ENCODE results near the gene FUBP1.

FUBP1 gene

GRCh38 chr1:78006521-78006920, 27.6 kb upstream of the FUBP1 start:
- no peak for TF ChIP-seq CTCF (IDR thresholded peaks at IDR 0.05)

GRCh38 chr1:78005755-78006154, 26.9 kb upstream of the FUBP1 start:
- TF ChIP-seq CTCF (IDR thresholded peaks at IDR 0.05): no peak

- no peak for TF ChIP-seq CTCF (IDR thresholded peaks at IDR 0.05)
Measured at GRCh38 chr1:78005448-78005722, 26.5 kb upstream of the FUBP1 start.

- no peak for TF ChIP-seq CTCF (IDR thresholded peaks at IDR 0.05)
Measured at GRCh38 chr1:78004719-78005447, 26.0 kb upstream of the FUBP1 start, which contains the start of gene DNAJB4. TSS of gene DNAJB4 (plus strand) at chr1:78004939. CDS start at chr1:78005111, 172 bp downstream.

- no peak for TF ChIP-seq CTCF (IDR thresholded peaks at IDR 0.05)
Measured at GRCh38 chr1:78003882-78004718, 25.2 kb upstream of the FUBP1 start.

- no peak for TF ChIP-seq CTCF (IDR thresholded peaks at IDR 0.05)
Measured at GRCh38 chr1:78003070-78003746, 24.3 kb upstream of the FUBP1 start.

- no peak for TF ChIP-seq CTCF (IDR thresholded peaks at IDR 0.05)
Measured at GRCh38 chr1:77996734-77997133, 17.9 kb upstream of the FUBP1 start.
